ENCODE data around the gene RINT1.

The RINT1 gene

GRCh38 chr7:105602325-105603305 lies 70.6 kb downstream of the RINT1 start:
- H3K4me3 ChIP-seq (ENCODE audit: low read length) = peak overlapping the region; percentile 59
- H3K4me1 ChIP-seq (ENCODE audit: control insufficient read depth, insufficient read depth, low read length) = peaks cover 17% of the 10 kb centered on the region
- DNase-seq (ENCODE audit: low read depth) = peak; percentile 59
- H3K36me3 ChIP-seq (ENCODE audit: control insufficient read depth, insufficient read depth, low read length, severe bottlenecking) = peaks cover 3% of the 10 kb centered on the region
- no peak overlapping the region for H3K9ac ChIP-seq (ENCODE audit: low read length)
- no peaks in the 10 kb centered on the region for H3K9me3 ChIP-seq (ENCODE audit: control insufficient read depth, low read length)
- H3K27me3 ChIP-seq (replicated peaks; ENCODE audit: control insufficient read depth, insufficient read depth, low read length) = no peaks in the 10 kb centered on the region

- Histone ChIP-seq H3K36me3 (ENCODE audit: control insufficient read depth, insufficient read depth, low read length, severe bottlenecking) (peaks cover 35% of the 10 kb centered on the region), H3K27me3 (replicated peaks; ENCODE audit: control insufficient read depth, insufficient read depth, low read length) (no peaks in the 10 kb centered on the region), H3K4me3 (ENCODE audit: low read length) (no peak overlapping the region), H3K9ac (ENCODE audit: low read length) (no peak overlapping the region), H3K9me3 (ENCODE audit: control insufficient read depth, low read length) (no peaks in the 10 kb centered on the region), H3K4me1 (ENCODE audit: control insufficient read depth, insufficient read depth, low read length) (no peaks in the 10 kb centered on the region)
- no peak for DNase-seq (ENCODE audit: low read depth)
Measured at GRCh38 chr7:105610165-105610930, 78.3 kb downstream of the RINT1 start.

- no peaks in the 10 kb centered on the region for H3K4me1 ChIP-seq (ENCODE audit: control insufficient read depth, insufficient read depth, low read length)
- H3K4me3 ChIP-seq (ENCODE audit: low read length) = no peak overlapping the region
- no peak for DNase-seq (ENCODE audit: low read depth)
- H3K27me3 ChIP-seq (replicated peaks; ENCODE audit: control insufficient read depth, insufficient read depth, low read length) = no peaks in the 10 kb centered on the region
- no peak overlapping the region for H3K9ac ChIP-seq (ENCODE audit: low read length)
- H3K9me3 ChIP-seq (ENCODE audit: control insufficient read depth, low read length) = no peaks in the 10 kb centered on the region
- peaks cover 44% of the 10 kb centered on the region for H3K36me3 ChIP-seq (ENCODE audit: control insufficient read depth, insufficient read depth, low read length, severe bottlenecking)
Measured at GRCh38 chr7:105611856-105612775, 80.1 kb downstream of the RINT1 start.

GRCh38 chr7:105612806-105613205 lies 80.8 kb downstream of the RINT1 start:
- peaks cover 45% of the 10 kb centered on the region for H3K36me3 ChIP-seq (ENCODE audit: control insufficient read depth, insufficient read depth, low read length, severe bottlenecking)
- no peak overlapping the region for H3K9ac ChIP-seq (ENCODE audit: low read length)
- no peaks in the 10 kb centered on the region for H3K27me3 ChIP-seq (replicated peaks; ENCODE audit: control insufficient read depth, insufficient read depth, low read length)
- no peak overlapping the region for H3K4me3 ChIP-seq (ENCODE audit: low read length)
- H3K9me3 ChIP-seq (ENCODE audit: control insufficient read depth, low read length) = no peaks in the 10 kb centered on the region
- no peak for DNase-seq (ENCODE audit: low read depth)
- H3K4me1 ChIP-seq (ENCODE audit: control insufficient read depth, insufficient read depth, low read length) = no peaks in the 10 kb centered on the region

GRCh38 chr7:105613611-105614330 lies 81.8 kb downstream of the RINT1 start:
- Histone ChIP-seq H3K9me3 (ENCODE audit: control insufficient read depth, low read length) (no peaks in the 10 kb centered on the region), H3K27me3 (replicated peaks; ENCODE audit: control insufficient read depth, insufficient read depth, low read length) (no peaks in the 10 kb centered on the region), H3K4me3 (ENCODE audit: low read length) (no peak overlapping the region), H3K9ac (ENCODE audit: low read length) (no peak overlapping the region), H3K4me1 (ENCODE audit: control insufficient read depth, insufficient read depth, low read length) (no peaks in the 10 kb centered on the region), H3K36me3 (ENCODE audit: control insufficient read depth, insufficient read depth, low read length, severe bottlenecking) (peaks cover 48% of the 10 kb centered on the region)
- DNase-seq (ENCODE audit: low read depth) = no peak

- Histone ChIP-seq H3K4me1 (ENCODE audit: control insufficient read depth, insufficient read depth, low read length) (no peaks in the 10 kb centered on the region), H3K4me3 (ENCODE audit: low read length) (no peak overlapping the region), H3K9ac (ENCODE audit: low read length) (no peak overlapping the region), H3K36me3 (ENCODE audit: control insufficient read depth, insufficient read depth, low read length, severe bottlenecking) (peaks cover 48% of the 10 kb centered on the region), H3K27me3 (replicated peaks; ENCODE audit: control insufficient read depth, insufficient read depth, low read length) (no peaks in the 10 kb centered on the region), H3K9me3 (ENCODE audit: control insufficient read depth, low read length) (no peaks in the 10 kb centered on the region)
- DNase-seq (ENCODE audit: low read depth) = no peak
Measured at GRCh38 chr7:105614341-105614840, 82.4 kb downstream of the RINT1 start.
